Measurements from ENCODE around the gene SLC22A13.
"Not testable (repeated sequence)": the region's sequence is repeated elsewhere in the genome, so short reads cannot be mapped to it uniquely, and the experiment has no call there.

The SLC22A13 gene

GRCh38 chr3:38297053-38297452, 31.4 kb downstream of the SLC22A13 start:
- H3K4me2 ChIP-seq (ENCODE audit: low read depth, low read length, poor library complexity, severe bottlenecking); H3K9me2 ChIP-seq (replicated peaks; ENCODE audit: low read depth, low read length); H3K4me3 ChIP-seq (ENCODE audit: low read length, poor library complexity, severe bottlenecking); H4K20me1 ChIP-seq (ENCODE audit: insufficient read depth, low read length, poor library complexity, severe bottlenecking); H3K27me3 ChIP-seq (ENCODE audit: insufficient read depth, low read length, poor library complexity, severe bottlenecking); H3F3A ChIP-seq (ENCODE audit: low read depth); H3K9me3 ChIP-seq (ENCODE audit: insufficient read depth, low read depth, low read length); H3K4me1 ChIP-seq (ENCODE audit: insufficient read depth, low read length, poor library complexity, severe bottlenecking); H3K79me2 ChIP-seq (ENCODE audit: insufficient read depth, low read length); H3K9ac ChIP-seq (ENCODE audit: low read depth, low read length, poor library complexity, severe bottlenecking); H3K36me3 ChIP-seq (ENCODE audit: insufficient read depth, low read length); H2AFZ ChIP-seq (ENCODE audit: low read length): not testable (repeated sequence)

GRCh38 chr3:38297537-38297936, 31.9 kb downstream of the SLC22A13 start:
- H3K4me2 ChIP-seq (ENCODE audit: low read depth, low read length, poor library complexity, severe bottlenecking) = no peak overlapping the region
- H3F3A ChIP-seq (ENCODE audit: low read depth) = no peaks in the 10 kb centered on the region
- H3K9me3 ChIP-seq (ENCODE audit: insufficient read depth, low read depth, low read length) = no peaks in the 10 kb centered on the region
- H4K20me1 ChIP-seq (ENCODE audit: insufficient read depth, low read length, poor library complexity, severe bottlenecking) = no peaks in the 10 kb centered on the region
- no peak overlapping the region for H2AFZ ChIP-seq (ENCODE audit: low read length)
- H3K9me2 ChIP-seq (replicated peaks; ENCODE audit: low read depth, low read length) = no peaks in the 10 kb centered on the region
- H3K4me3 ChIP-seq (ENCODE audit: low read length, poor library complexity, severe bottlenecking) = no peak overlapping the region
- H3K36me3 ChIP-seq (ENCODE audit: insufficient read depth, low read length) = no peaks in the 10 kb centered on the region
- TF ChIP-seq EZH2phosphoT487 (IDR thresholded peaks at IDR 0.05; ENCODE audit: borderline replicate concordance) (no peak), CTCF (conservative IDR thresholded peaks at IDR 0.05; ENCODE audit: low read length) (no peak)
- no peak overlapping the region for H3K9ac ChIP-seq (ENCODE audit: low read depth, low read length, poor library complexity, severe bottlenecking)
- no peaks in the 10 kb centered on the region for H3K79me2 ChIP-seq (ENCODE audit: insufficient read depth, low read length)
- H3K27me3 ChIP-seq (ENCODE audit: insufficient read depth, low read length, poor library complexity, severe bottlenecking) = no peaks in the 10 kb centered on the region
- H3K4me1 ChIP-seq (ENCODE audit: insufficient read depth, low read length, poor library complexity, severe bottlenecking) = no peaks in the 10 kb centered on the region

GRCh38 chr3:38297947-38298711, 32.5 kb downstream of the SLC22A13 start:
- no peaks in the 10 kb centered on the region for H3K79me2 ChIP-seq (ENCODE audit: insufficient read depth, low read length)

More at GRCh38 chr3:38297947-38298711, 32.5 kb downstream of the SLC22A13 start:
- H3K36me3 ChIP-seq (ENCODE audit: insufficient read depth, low read length) = no peaks in the 10 kb centered on the region
- H3K4me1 ChIP-seq (ENCODE audit: insufficient read depth, low read length, poor library complexity, severe bottlenecking) = no peaks in the 10 kb centered on the region
- TF ChIP-seq CTCF (conservative IDR thresholded peaks at IDR 0.05; ENCODE audit: low read length) (peak; percentile 72), EZH2phosphoT487 (IDR thresholded peaks at IDR 0.05; ENCODE audit: borderline replicate concordance) (no peak)
- H3K9me3 ChIP-seq (ENCODE audit: insufficient read depth, low read depth, low read length) = no peaks in the 10 kb centered on the region
- no peaks in the 10 kb centered on the region for H3K9me2 ChIP-seq (replicated peaks; ENCODE audit: low read depth, low read length)
- no peaks in the 10 kb centered on the region for H3K27me3 ChIP-seq (ENCODE audit: insufficient read depth, low read length, poor library complexity, severe bottlenecking)
- no peak overlapping the region for H2AFZ ChIP-seq (ENCODE audit: low read length)
- H3K4me3 ChIP-seq (ENCODE audit: low read length, poor library complexity, severe bottlenecking) = no peak overlapping the region
- H3K9ac ChIP-seq (ENCODE audit: low read depth, low read length, poor library complexity, severe bottlenecking) = no peak overlapping the region
- H4K20me1 ChIP-seq (ENCODE audit: insufficient read depth, low read length, poor library complexity, severe bottlenecking) = no peaks in the 10 kb centered on the region
- H3F3A ChIP-seq (ENCODE audit: low read depth) = no peaks in the 10 kb centered on the region
- no peak overlapping the region for H3K4me2 ChIP-seq (ENCODE audit: low read depth, low read length, poor library complexity, severe bottlenecking)

All from Loucy (cell line).